Right lobe of liver (tissue), 6 donors: ENCODE measurements around the gene LRPAP1. TPM values are rescaled to one million over a fixed set of nuclear protein-coding genes. Genes with fewer than 3 reads are reported as not detected.
A peak's percentile ranks its signal among the peaks of the same experiment; 100 is the strongest.

Experiments
- ATAC-seq, 4 donors: fragments of 200-7000 bp; cut with Tn5 transposase; one replicate each; pipeline ENCODE4 v1.9.1; 2020; ENCODE audit warnings: mild to moderate bottlenecking in 4 of 4, moderate library complexity in 4 of 4
- DNase-seq, 3 donors: peaks; one replicate each; pipeline ENCODE4 v3.0.0-alpha.2; 2020
- H3K27ac ChIP-seq, 3 donors: fragments of 200-600 bp; one replicate each; pipeline ENCODE4 v1.8.0; 2022
- H3K27me3 ChIP-seq, 2 donors: fragments of 200-600 bp; one replicate each; pipeline ENCODE4 v1.8.0; 2022
- H3K36me3 ChIP-seq, 4 donors: fragments of 200-600 bp; sonication (generic) in 1 of 4; one replicate each; pipeline versions ENCODE4 v1.5.1 to v1.8.0; 2017 to 2022; ENCODE audit warnings: control low read depth in 1 of 4
- H3K4me1 ChIP-seq, 4 donors: fragments of 200-600 bp; sonication (generic) in 1 of 4; one replicate each; pipeline versions ENCODE4 v1.5.1 to v1.8.0; 2017 to 2022; ENCODE audit warnings: control low read depth in 1 of 4
- H3K4me3 ChIP-seq, 3 donors: fragments of 200-600 bp; one replicate each; pipeline ENCODE4 v1.8.0; 2022
- H3K9me3 ChIP-seq, 4 donors: fragments of 200-600 bp; sonication (generic) in 1 of 4; one replicate each; pipeline versions ENCODE4 v1.5.1 to v1.8.0; 2017 to 2022; ENCODE audit warnings: control low read depth in 1 of 4
- CTCF ChIP-seq, 4 donors: fragments of 200-600 bp in 3 of 4; fragments of 450-650 bp in 1 of 4; IDR thresholded peaks; one replicate each; pipeline versions ENCODE4 v1.5.1 to v1.8.0; 2016 to 2022; ENCODE audit warnings: antibody characterized with exemption in 4 of 4, mild to moderate bottlenecking in 2 of 4
- POLR2A ChIP-seq: fragments of 450-650 bp; IDR thresholded peaks from one replicate; pipeline ENCODE4 v1.6.1; 2017; ENCODE audit warnings: antibody characterized with exemption, mild to moderate bottlenecking
- WGBS: methylation state at CpG from one replicate; pipeline ENCODE4 v1.1.6; 2018; ENCODE audit warnings: low coverage, low lambda C conversion rate; ENCODE audit not compliant: insufficient coverage; ENCODE audit errors: missing lambda C conversion rate; 5-methylcytosine and 5-hydroxymethylcytosine counted together
- intact Hi-C, 2 donors: fragments of 100-400 bp; cut with DNase I; formaldehyde crosslinking; loops; one replicate each; pipeline versions ENCODE4 v1.11.2 to v1.14.1; 2022
- total RNA-seq, 6 experiments: library from RNA; depleted of rRNA in 2 of 6; stranded (reverse); fragments of >200 nt in 2 of 6; fragmentation: NEBNext Ultra II Directional in 3 of 6; extraction: Animal tissue kit (Norgen Biotek cat#: 25700) in 3 of 6; gene quantifications; one replicate each; pipeline versions ENCODE4 v1.1.0 to v1.2.4, GENCODE V29; 2016 to 2023
- donor health status: DM: no; HTN: yes; CAD: no.
- donor health status: DM: no; HTN: no; CAD: no.
- donor health status: DM: no; HTN: no; CAD: no.
- donor health status: DM: no; HTN: yes; CAD: no.
- donor health status: DM: no; HTN: yes; CAD: no.

Gene LRPAP1
- total RNA-seq, 6 experiments from 2014 or later = 63.4 to 108 (median 85.3) TPM

- DNase-seq (peak in 2 of 3 donors; percentile 4 to 50), ATAC-seq (no peak)
- WGBS = 60% methylated on average over 1 of the region's 11 CpGs
- peaks cover 0 to 81% (median 20%) of the 10 kb centered on the region in 4 donors for H3K36me3 ChIP-seq
- intact Hi-C loops = no loop called here
- no peaks in the 10 kb centered on the region for H3K9me3 ChIP-seq
- no peak overlapping the region for H3K4me3 ChIP-seq
- H3K4me1 ChIP-seq = no peaks in the 10 kb centered on the region
- H3K27ac ChIP-seq = no peak overlapping the region
- TF ChIP-seq CTCF (IDR thresholded peaks at IDR 0.05) (no peak), POLR2A (no peak)
- no peaks in the 10 kb centered on the region for H3K27me3 ChIP-seq
Observed at GRCh38 chr4:3520276-3520675, 11.9 kb downstream of the LRPAP1 start.

- ATAC-seq (no peak), DNase-seq (peak in 1 of 3 donors; percentile 7)
- Histone ChIP-seq H3K4me1 (no peaks in the 10 kb centered on the region), H3K27ac (no peak overlapping the region), H3K9me3 (no peaks in the 10 kb centered on the region), H3K4me3 (no peak overlapping the region), H3K27me3 (no peaks in the 10 kb centered on the region), H3K36me3 (peaks cover 0 to 82% (median 21%) of the 10 kb centered on the region in 4 donors)
- intact Hi-C loops = no loop called here
- WGBS = 92% methylated on average over 19 of the region's 23 CpGs
- TF ChIP-seq POLR2A (no peak), CTCF (IDR thresholded peaks at IDR 0.05) (no peak)
Observed at GRCh38 chr4:3519468-3520264, 12.6 kb downstream of the LRPAP1 start.

GRCh38 chr4:3518941-3519340 lies 13.3 kb downstream of the LRPAP1 start:
- Histone ChIP-seq H3K36me3 (peaks cover 0 to 82% (median 19%) of the 10 kb centered on the region in 4 donors), H3K4me1 (no peaks in the 10 kb centered on the region), H3K27me3 (no peaks in the 10 kb centered on the region), H3K9me3 (no peaks in the 10 kb centered on the region), H3K4me3 (no peak overlapping the region), H3K27ac (no peak overlapping the region)
- intact Hi-C loops = no loop called here
- WGBS = 70% methylated on average over 2 of the region's 18 CpGs
- DNase-seq (peak in 2 of 3 donors; percentile 13 to 27), ATAC-seq (no peak)
- TF ChIP-seq CTCF (IDR thresholded peaks at IDR 0.05) = no peak
- no peak for TF ChIP-seq POLR2A

DNA sequence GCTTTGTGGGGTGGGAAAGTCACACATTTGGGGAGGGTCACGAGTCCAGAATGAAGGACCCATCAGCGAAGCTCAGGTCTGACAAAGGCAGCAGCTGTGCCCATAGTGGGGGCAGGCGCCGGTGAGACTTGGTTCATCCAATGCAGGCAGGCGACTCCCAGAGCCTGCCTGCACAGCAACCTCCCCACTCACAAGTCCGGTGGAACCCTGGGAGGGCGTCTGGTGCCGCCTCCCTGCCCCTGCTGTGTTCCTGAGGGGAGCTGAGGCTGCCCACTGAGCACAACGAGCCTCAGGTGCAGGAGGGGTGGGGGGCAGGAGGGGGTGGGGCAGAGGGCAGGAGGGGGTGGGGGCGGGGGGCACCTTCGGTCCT lies 13.7 kb downstream of the LRPAP1 start:
- TF ChIP-seq POLR2A (no peak), CTCF (IDR thresholded peaks at IDR 0.05) (no peak)
- Histone ChIP-seq H3K27ac (no peak overlapping the region), H3K27me3 (no peaks in the 10 kb centered on the region), H3K9me3 (no peaks in the 10 kb centered on the region), H3K4me1 (no peaks in the 10 kb centered on the region), H3K36me3 (peaks cover 0 to 82% (median 17%) of the 10 kb centered on the region in 4 donors), H3K4me3 (no peak overlapping the region)
- intact Hi-C loops = no loop called here
- WGBS = 75% methylated on average over 4 of the region's 11 CpGs
- no peak for ATAC-seq
- peak in 1 of 3 donors; percentile 18 for DNase-seq
